GM19239 (cell line): ENCODE measurements around the gene ADAM10.
"Not testable (repeated sequence)": the region's sequence is repeated elsewhere in the genome, so short reads cannot be mapped to it uniquely, and the experiment has no call there.

Experiments
- DNase-seq: peaks from one replicate; pipeline ENCODE4 v3.0.0; 2011; ENCODE audit warnings: low spot score; ENCODE audit not compliant: insufficient read length
- FAIRE-seq: peaks from 2 replicates; lab custom pipeline; 2011; peaks lifted over from hg19 to GRCh38; lab: Jason Lieb, UNC

Gene ADAM10

GRCh38 chr15:58626378-58626777 lies 123.1 kb downstream of the ADAM10 start:
- FAIRE-seq (no peak), DNase-seq (no peak)

DNA sequence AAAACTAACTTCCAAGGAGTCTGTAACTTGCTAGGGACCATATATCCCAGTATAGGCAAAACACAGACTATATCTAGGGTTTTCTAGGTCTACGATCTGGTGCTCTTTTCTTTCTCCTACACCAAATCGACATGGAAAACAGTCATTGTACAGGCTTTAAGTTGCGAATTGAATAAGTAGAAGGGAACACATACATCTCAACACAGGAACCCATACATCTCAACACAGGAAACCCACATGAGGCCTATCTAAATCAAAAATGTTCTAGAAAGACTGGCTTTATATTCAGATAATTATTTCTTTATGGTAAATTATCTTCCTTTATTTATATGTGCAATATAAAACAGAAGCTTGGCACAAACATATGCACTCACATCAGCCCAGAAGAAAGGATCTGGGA lies 126.6 kb downstream of the ADAM10 start:
- FAIRE-seq (no peak), DNase-seq (no peak)

DNA sequence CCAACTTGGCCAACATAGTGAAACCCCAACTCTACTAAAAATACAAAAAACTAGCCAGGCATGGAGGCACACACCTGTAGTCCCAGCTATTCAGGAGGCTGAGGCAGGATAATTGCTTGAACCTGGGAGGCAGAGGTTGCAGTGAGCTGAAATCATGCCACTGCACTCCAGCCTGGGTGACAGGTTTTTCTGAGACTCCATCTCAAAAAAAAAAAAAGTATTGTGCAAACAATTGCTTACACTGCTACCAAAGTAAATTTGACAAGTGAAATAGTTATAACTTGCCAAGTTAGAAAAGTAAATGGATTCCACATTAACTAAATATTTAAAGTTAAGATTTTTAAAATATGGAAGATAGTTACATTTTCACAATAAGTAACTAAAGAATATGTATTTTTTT lies 129.2 kb downstream of the ADAM10 start:
- not testable (repeated sequence) for FAIRE-seq, DNase-seq

- DNase-seq = no peak
- no peak for FAIRE-seq
Observed at GRCh38 chr15:58616171-58616570, 133.3 kb downstream of the ADAM10 start.

GRCh38 chr15:58611731-58612676 lies 137.5 kb downstream of the ADAM10 start:
- DNase-seq = no peak
- no peak for FAIRE-seq

GRCh38 chr15:58608711-58609110 lies 140.8 kb downstream of the ADAM10 start:
- DNase-seq = no peak

DNA sequence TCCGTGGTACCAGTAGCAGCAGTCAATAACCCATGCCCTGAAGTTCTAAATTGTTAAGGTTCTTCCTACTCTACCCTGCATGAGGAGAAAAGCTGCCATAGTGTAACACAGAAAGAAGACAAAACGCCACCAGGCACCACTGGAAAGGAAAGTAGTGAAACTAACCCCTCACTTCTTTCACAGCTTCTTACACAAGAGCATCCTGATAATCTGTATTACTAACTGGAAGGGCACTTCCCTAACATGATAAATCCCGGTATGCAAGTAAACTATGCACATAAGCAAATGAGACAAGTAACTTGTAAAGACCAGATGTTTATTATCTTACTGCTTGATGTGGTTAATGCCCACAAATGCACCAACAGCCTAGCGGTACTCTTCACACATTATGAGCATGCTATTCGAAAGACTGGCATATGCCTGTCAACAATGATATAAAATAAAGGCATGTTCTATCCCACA lies 141.3 kb downstream of the ADAM10 start:
- FAIRE-seq = no peak
- DNase-seq = no peak

More at GRCh38 chr15:58608711-58609110, 140.8 kb downstream of the ADAM10 start:
- FAIRE-seq = no peak

- DNase-seq (no peak), FAIRE-seq (no peak)
Observed at GRCh38 chr15:58606577-58607080, 142.9 kb downstream of the ADAM10 start.

DNA sequence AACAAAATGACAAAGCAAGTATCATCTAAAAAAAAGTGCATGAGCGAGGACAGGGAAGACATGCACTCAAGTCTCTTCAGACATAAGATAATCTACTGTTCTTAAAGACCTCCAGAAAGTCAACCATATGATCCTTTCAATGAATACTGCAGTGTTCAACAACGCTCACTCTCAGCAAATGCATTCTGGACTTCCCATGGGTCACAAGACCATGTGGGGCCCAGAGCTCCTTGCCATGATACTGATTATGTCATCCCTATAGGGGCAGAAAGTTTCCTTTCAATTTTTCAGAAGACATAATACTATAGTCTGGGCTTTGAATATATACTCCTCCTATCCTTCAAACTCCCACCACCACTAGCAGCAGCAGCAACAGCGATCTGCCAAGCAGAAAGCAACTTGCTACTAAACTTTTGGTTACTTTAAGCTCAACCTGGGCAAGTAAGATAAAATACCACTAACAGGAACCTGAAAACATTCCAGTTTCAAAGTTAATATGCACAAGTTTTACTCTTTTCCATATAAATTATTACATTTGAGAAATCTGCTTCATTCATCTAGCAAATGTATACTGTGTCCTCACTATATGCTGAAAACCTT lies 143.5 kb downstream of the ADAM10 start:
- no peak for DNase-seq
- FAIRE-seq = no peak

GRCh38 chr15:58604455-58604923 lies 145.0 kb downstream of the ADAM10 start:
- FAIRE-seq = no peak

GRCh38 chr15:58603927-58604326 lies 145.6 kb downstream of the ADAM10 start:
- FAIRE-seq, DNase-seq: not testable (repeated sequence)

More at GRCh38 chr15:58604455-58604923, 145.0 kb downstream of the ADAM10 start:
- DNase-seq = no peak

- no peak for FAIRE-seq
Observed at GRCh38 chr15:58602823-58603222, 146.7 kb downstream of the ADAM10 start.

GRCh38 chr15:58598829-58599210 lies 150.7 kb downstream of the ADAM10 start:
- DNase-seq (no peak), FAIRE-seq (no peak)

More at GRCh38 chr15:58602823-58603222, 146.7 kb downstream of the ADAM10 start:
- DNase-seq = no peak

DNA sequence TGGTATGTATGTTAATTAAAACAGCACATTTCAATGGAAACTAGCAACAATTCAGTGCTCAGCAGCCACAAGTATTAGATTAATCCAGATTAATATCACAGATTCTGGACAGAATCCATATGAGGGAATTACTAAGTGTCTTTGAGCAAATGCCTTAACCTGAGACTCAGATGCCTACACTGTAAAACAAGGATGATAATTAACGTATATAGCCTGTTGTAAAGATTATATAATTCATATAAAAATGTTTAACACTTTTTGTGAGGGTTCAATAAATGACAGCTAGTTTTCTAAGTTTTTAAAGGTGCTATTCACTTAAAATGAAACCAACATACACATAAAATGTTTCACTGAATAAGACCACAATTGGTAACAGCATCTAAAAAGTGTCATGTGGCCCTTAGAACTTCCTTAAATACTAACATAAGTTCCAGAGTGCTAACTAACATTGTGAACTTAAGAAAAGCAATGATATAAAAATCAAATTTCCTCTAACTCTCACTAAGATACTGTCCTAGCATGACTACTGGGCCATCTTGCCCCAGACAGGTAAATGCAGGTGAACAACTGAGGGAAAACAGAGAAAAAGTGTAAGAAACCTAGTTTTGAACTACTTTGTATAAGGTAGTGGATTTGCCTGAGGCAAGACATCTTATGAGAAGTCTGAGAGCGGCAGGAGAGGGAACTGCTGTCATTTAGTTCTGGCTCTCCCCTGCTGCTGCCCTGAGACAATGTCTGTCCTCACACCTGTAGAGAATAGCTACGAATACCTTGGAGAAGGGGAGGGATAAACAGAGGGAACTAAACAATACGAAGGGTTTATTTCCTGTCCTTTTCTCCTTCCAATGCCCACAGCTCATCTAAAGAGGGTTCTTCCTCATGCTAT lies 151.3 kb downstream of the ADAM10 start:
- no peak for FAIRE-seq
- no peak for DNase-seq

GRCh38 chr15:58595516-58596263 lies 153.8 kb downstream of the ADAM10 start:
- no peak for DNase-seq
- peak; percentile 11 for FAIRE-seq

GRCh38 chr15:58594898-58595297 lies 154.6 kb downstream of the ADAM10 start:
- DNase-seq = no peak
- FAIRE-seq = no peak

- FAIRE-seq (peak; percentile 37), DNase-seq (no peak)
Observed at GRCh38 chr15:58593870-58594269, 155.6 kb downstream of the ADAM10 start.

DNA sequence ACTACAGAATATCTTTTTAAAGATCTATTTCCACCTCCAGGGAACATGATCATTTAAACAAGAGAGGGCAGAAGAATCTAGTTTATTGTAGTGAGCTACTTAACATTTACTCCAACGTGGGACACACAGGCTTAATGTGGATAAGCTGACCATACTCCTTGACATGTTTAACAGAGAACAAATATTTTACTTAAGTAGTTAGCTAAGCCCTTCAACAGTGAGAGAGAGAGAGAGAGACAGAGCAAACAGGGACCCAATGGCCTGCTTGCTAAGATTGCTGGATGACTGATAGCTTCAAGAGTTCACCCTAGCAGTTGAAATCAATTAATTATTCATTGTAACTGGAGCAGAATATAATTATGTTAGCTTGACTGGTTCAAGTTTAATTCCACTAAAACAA lies 158.6 kb downstream of the ADAM10 start:
- FAIRE-seq = no peak
- no peak for DNase-seq

GRCh38 chr15:58590236-58590635 lies 159.3 kb downstream of the ADAM10 start:
- no peak for FAIRE-seq
- DNase-seq = no peak
